Chondrocyte (in vitro differentiated cells): ENCODE measurements around the gene TSHZ2. TPM values are rescaled to one million over a fixed set of nuclear protein-coding genes. Genes with fewer than 3 reads are reported as not detected.
"Not testable (repeated sequence)": the region's sequence is repeated elsewhere in the genome, so short reads cannot be mapped to it uniquely, and the experiment has no call there.

Experiments
- DNase-seq: peaks from one replicate; pipeline ENCODE4 v3.0.0; 2021; ENCODE audit warnings: mixed read lengths, low spot score
- H3K27ac Mint-ChIP-seq: one replicate; pipeline ENCODE4 v1.8.0; 2021; ENCODE audit warnings: mild to moderate bottlenecking, moderate library complexity, mixed read lengths; ENCODE audit not compliant: unreplicated experiment
- H3K27me3 Mint-ChIP-seq: 2 replicates; pipeline ENCODE4 v1.8.0; 2021; ENCODE audit warnings: low read depth, mixed read lengths
- H3K36me3 Mint-ChIP-seq: 2 replicates; pipeline ENCODE4 v1.8.0; 2021; ENCODE audit warnings: low read depth, mixed read lengths
- H3K4me1 Mint-ChIP-seq: 2 replicates; pipeline ENCODE4 v1.8.0; 2021; ENCODE audit warnings: low read depth, mild to moderate bottlenecking, mixed read lengths
- H3K4me3 Mint-ChIP-seq: one replicate; pipeline ENCODE4 v1.8.0; 2021; ENCODE audit warnings: mild to moderate bottlenecking, moderate library complexity, mixed read lengths; ENCODE audit not compliant: unreplicated experiment
- H3K9me3 Mint-ChIP-seq: 2 replicates; pipeline ENCODE4 v1.8.0; 2021; ENCODE audit warnings: low read depth, mixed read lengths
- CTCF ChIP-seq: fragments of 200-600 bp; sonication (generic); IDR thresholded peaks from 2 replicates; pipeline ENCODE4 v1.5.0; 2021; ENCODE audit warnings: antibody characterized with exemption, mild to moderate bottlenecking, moderate library complexity
- total RNA-seq: library from RNA; stranded (reverse); gene quantifications from 3 replicates; pipeline ENCODE4 v1.2.1, GENCODE V29; 2021

The TSHZ2 gene
- total RNA-seq, 1 donor from 2014 or later = 0.37 TPM

GRCh38 chr20:53020376-53020775 lies 48.2 kb downstream of the TSHZ2 start:
- H3K27me3 Mint-ChIP-seq = no peaks in the 10 kb centered on the region
- no peaks in the 10 kb centered on the region for H3K4me1 Mint-ChIP-seq
- no peak for DNase-seq
- no peak overlapping the region for H3K4me3 Mint-ChIP-seq
- peaks cover 5% of the 10 kb centered on the region for H3K9me3 Mint-ChIP-seq
- H3K27ac Mint-ChIP-seq = no peak overlapping the region
- H3K36me3 Mint-ChIP-seq = no peaks in the 10 kb centered on the region
- no peak for TF ChIP-seq CTCF

DNA sequence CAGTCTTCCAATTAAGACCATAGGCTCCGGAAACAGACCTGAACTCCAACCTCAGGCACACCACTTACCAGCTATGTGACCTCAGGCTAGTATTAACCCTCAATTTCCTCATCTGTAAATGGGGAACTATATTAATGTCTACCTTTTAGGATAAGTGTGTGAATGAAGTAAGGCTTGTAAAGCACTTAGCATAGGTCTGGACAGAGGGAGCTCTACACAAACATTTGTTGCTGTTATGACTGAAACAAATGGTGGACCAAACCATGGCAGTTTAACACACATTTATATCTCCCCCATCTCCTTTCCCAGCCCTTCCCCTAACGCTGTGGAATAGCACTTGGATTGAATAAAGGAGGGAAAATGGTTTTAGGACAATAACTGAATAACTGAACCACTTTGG lies 48.7 kb downstream of the TSHZ2 start:
- no peak for TF ChIP-seq CTCF
- H3K4me3 Mint-ChIP-seq = no peak overlapping the region
- H3K9me3 Mint-ChIP-seq = peaks cover 5% of the 10 kb centered on the region
- no peak for DNase-seq
- no peaks in the 10 kb centered on the region for H3K27me3 Mint-ChIP-seq
- no peak overlapping the region for H3K27ac Mint-ChIP-seq
- H3K4me1 Mint-ChIP-seq = no peaks in the 10 kb centered on the region
- H3K36me3 Mint-ChIP-seq = no peaks in the 10 kb centered on the region

- TF ChIP-seq CTCF = no peak
- no peaks in the 10 kb centered on the region for H3K36me3 Mint-ChIP-seq
- H3K27me3 Mint-ChIP-seq = no peaks in the 10 kb centered on the region
- DNase-seq = no peak
- no peaks in the 10 kb centered on the region for H3K4me1 Mint-ChIP-seq
- H3K4me3 Mint-ChIP-seq = no peak overlapping the region
- no peak overlapping the region for H3K27ac Mint-ChIP-seq
- peaks cover 2% of the 10 kb centered on the region for H3K9me3 Mint-ChIP-seq
Observed at GRCh38 chr20:53021934-53022333, 49.8 kb downstream of the TSHZ2 start.

DNA sequence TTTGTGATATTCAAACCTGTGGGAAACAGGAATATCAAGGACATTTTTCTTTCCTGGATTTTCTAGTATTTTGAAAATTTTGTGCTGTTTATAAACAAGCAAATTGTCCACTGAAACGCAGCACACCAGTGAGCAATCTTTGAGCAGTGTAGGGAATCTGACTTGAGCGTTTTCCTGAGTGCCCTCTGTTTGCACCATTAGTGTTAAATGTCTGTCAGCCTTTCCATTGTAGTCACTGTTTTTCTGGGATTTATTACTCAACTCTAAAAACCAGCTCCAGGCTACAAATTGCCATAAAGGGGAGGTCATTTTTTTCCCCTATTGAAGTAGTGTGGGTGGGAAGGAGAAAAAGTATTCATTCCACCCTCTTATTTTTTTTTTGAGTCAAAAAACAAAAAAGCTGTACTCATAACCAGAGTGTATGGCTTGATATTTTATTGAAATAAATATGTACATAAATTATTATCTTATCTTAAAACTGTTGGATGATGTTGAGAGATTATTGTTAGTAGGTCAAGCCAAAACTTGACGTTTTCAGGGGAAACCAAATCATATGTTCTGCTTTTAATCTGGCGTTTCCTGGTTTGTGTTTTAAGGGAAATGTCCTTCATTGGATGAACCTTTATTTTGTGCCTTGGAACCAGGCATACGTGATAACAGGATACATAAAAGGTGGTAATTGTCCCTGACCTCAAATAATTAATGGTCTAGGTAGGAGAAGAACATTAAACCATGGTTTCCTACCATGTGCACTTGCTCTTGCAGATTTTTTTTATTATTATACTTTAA lies 51.8 kb downstream of the TSHZ2 start:
- H3K4me1 Mint-ChIP-seq = no peaks in the 10 kb centered on the region

GRCh38 chr20:53024653-53025052 lies 52.5 kb downstream of the TSHZ2 start:
- H3K27ac Mint-ChIP-seq, DNase-seq, H3K4me3 Mint-ChIP-seq, H3K36me3 Mint-ChIP-seq, H3K9me3 Mint-ChIP-seq, H3K4me1 Mint-ChIP-seq, H3K27me3 Mint-ChIP-seq: not testable (repeated sequence)

More for the DNA sequence above, 51.8 kb downstream of the TSHZ2 start:
- TF ChIP-seq CTCF = no peak
- Mint-ChIP-seq H3K27ac (no peak overlapping the region), H3K36me3 (no peaks in the 10 kb centered on the region), H3K27me3 (peaks cover 3% of the 10 kb centered on the region), H3K9me3 (no peaks in the 10 kb centered on the region), H3K4me3 (no peak overlapping the region)
- DNase-seq = no peak

DNA sequence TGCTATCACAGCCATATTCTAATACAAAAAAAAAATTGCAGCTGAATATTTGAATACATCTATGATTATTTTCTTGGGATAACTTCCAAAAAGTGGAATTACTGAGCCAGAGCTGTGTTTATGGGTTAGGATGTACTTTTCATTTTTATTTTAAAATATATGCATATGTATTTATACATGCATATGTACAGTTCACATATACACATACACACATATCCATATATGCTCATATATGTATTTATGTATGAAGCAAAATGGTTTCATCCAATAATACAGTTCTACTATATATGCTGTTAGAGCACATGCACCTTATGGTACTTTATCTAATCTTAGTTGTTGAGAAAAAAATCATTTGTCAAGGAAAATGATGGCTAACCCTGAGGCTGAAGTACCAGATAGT lies 54.9 kb downstream of the TSHZ2 start:
- H3K9me3 Mint-ChIP-seq = no peaks in the 10 kb centered on the region
- H3K4me3 Mint-ChIP-seq = no peak overlapping the region
- no peaks in the 10 kb centered on the region for H3K4me1 Mint-ChIP-seq
- no peak overlapping the region for H3K27ac Mint-ChIP-seq
- H3K27me3 Mint-ChIP-seq = peaks cover 3% of the 10 kb centered on the region
- no peaks in the 10 kb centered on the region for H3K36me3 Mint-ChIP-seq
- DNase-seq = no peak
- no peak for TF ChIP-seq CTCF
